ENCODE measurements around the gene ADAMTS1. TPM values are rescaled to one million over a fixed set of nuclear protein-coding genes. Genes with fewer than 3 reads are reported as not detected.

ADAMTS1 gene
- total RNA-seq (not detected in 2 replicates), polyA plus RNA-seq (0.20 TPM in 1 of 2 replicates, not detected in the other), polyA minus RNA-seq (0.09 and 0.14 TPM in 2 replicates)
- 0.44 TPM for total RNA-seq (2013)

DNA sequence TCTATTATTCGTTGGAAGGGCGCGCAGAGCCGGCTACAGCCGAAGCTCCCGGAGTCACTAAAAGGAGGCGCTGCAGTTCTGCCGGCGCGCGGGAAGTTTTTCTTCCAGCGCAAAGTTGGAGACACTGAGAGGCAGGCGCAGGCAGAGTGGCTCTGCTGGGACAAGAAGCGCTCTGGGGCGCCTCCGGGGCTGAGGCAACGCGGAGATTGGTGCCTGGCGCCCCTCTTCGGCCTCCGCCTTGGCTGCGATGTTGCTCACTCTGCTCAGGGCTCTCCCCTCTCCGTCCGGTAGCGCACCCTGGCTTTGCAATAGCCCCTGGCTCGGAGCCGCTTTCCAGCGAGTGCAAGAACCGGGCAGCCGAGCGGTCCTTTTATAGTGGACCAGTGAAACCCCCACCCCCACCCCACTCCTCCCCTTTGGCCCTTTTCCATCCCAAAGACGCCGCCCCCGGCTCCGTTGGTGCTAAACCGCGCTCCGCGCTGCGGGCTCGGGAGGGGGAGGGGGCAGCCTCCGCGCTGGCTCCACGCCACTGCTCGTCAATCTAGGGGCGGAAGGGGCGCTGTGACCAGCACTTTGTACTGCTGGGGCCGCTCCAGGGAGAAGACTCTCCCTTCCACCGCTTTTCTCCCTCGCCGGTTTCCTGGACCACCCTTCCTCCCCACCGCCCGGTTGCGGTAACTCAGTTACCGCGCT is at the start of gene ADAMTS1:
Gene ADAMTS1, minus strand, starts transcription at position 344 of the 693 bp plus-strand sequence. CDS start 455 bp downstream, outside the sequence.
- WGBS (ENCODE audit: insufficient coverage), result 4% methylated on average over 51 of the region's 56 CpGs
- intact Hi-C loops (cut with micrococcal nuclease), result no loop called here
- TF ChIP-seq EZH2 (IDR thresholded peaks at IDR 0.05; ENCODE audit: borderline replicate concordance, insufficient read depth, low read depth, low read length, poor library complexity, severe bottlenecking), result no peak
- TF ChIP-seq, protein P1, sequence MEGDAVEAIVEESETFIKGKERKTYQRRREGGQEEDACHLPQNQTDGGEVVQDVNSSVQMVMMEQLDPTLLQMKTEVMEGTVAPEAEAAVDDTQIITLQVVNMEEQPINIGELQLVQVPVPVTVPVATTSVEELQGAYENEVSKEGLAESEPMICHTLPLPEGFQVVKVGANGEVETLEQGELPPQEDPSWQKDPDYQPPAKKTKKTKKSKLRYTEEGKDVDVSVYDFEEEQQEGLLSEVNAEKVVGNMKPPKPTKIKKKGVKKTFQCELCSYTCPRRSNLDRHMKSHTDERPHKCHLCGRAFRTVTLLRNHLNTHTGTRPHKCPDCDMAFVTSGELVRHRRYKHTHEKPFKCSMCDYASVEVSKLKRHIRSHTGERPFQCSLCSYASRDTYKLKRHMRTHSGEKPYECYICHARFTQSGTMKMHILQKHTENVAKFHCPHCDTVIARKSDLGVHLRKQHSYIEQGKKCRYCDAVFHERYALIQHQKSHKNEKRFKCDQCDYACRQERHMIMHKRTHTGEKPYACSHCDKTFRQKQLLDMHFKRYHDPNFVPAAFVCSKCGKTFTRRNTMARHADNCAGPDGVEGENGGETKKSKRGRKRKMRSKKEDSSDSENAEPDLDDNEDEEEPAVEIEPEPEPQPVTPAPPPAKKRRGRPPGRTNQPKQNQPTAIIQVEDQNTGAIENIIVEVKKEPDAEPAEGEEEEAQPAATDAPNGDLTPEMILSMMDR (IDR thresholded peaks at IDR 0.05), result no peak
- Mint-ChIP-seq H3K27me3 (peaks cover 64% of the 10 kb centered on the region), H3K9me3 (ENCODE audit: insufficient read depth) (no peaks in the 10 kb centered on the region), H3K4me3 (peak within 1 kb of the TSS; percentile 74), H3K27ac (no peak within 1 kb of the TSS), H3K4me1 (peaks cover 32% of the 10 kb centered on the region)
- no peaks in the 10 kb centered on the region for H4K20me1 ChIP-seq (ENCODE audit: control insufficient read depth, insufficient read depth, low read length, poor library complexity, severe bottlenecking)
- H3K9me3 ChIP-seq (ENCODE audit: control extremely low read depth in 1 of 3, control insufficient read depth in 2 of 3, insufficient read depth in 1 of 3, low read length in 2 of 3), result peaks cover 0 to 20% (median 0%) of the 10 kb centered on the region in 3 donors
- CTCF ChIA-PET, result interaction anchor here (1.2 kb wide), 1 partner anchor 1900 kb away, joined by 4 read pairs; no protein-coding TSS in a partner anchor
- ATAC-seq (ENCODE audit: low read depth) (no peak), DNase-seq (peak; percentile 4)
- H3K27ac ChIP-seq (ENCODE audit: low read length in 2 of 2), result no peak within 1 kb of the TSS
- peak within 1 kb of the TSS; percentile 41 for H3K9ac ChIP-seq (ENCODE audit: low read length)
- peak within 1 kb of the TSS; percentile 46 for H2AFZ ChIP-seq (ENCODE audit: insufficient read depth, low read depth, low read length, poor library complexity, severe bottlenecking)
- H3K27me3 ChIP-seq (replicated peaks in 1 of 4; ENCODE audit: control extremely low read depth in 1 of 4, control insufficient read depth in 3 of 4, insufficient read depth in 4 of 4, low read length in 3 of 4), result peaks cover 0 to 51% (median 23%) of the 10 kb centered on the region in 4 experiments
- no peaks in the 10 kb centered on the region for H3K79me2 ChIP-seq (ENCODE audit: control insufficient read depth, insufficient read depth, low read length)
- POLR2A ChIA-PET, result no interaction called here
- no peaks in the 10 kb centered on the region for H3K36me3 ChIP-seq (replicated peaks in 1 of 2; ENCODE audit: control extremely low read depth in 1 of 2, control insufficient read depth in 1 of 2, extremely low read depth in 1 of 2, insufficient read depth in 2 of 2, low read length in 1 of 2)
- H3K4me2 ChIP-seq (replicated peaks; ENCODE audit: low read depth, low read length, poor library complexity, severe bottlenecking), result peak within 1 kb of the TSS; percentile 63
- H3K4me1 ChIP-seq (ENCODE audit: control insufficient read depth in 2 of 2, insufficient read depth in 2 of 2, low read length in 2 of 2), result peaks cover 36 to 43% of the 10 kb centered on the region in 2 donors
- peak within 1 kb of the TSS in 3 of 5 experiments; percentile 2 to 24 (median 19) for H3K4me3 ChIP-seq (ENCODE audit: control extremely low read depth in 1 of 5, extremely low read depth in 1 of 5, insufficient read depth in 1 of 5, low read depth in 2 of 5, low read length in 4 of 5)

DNA sequence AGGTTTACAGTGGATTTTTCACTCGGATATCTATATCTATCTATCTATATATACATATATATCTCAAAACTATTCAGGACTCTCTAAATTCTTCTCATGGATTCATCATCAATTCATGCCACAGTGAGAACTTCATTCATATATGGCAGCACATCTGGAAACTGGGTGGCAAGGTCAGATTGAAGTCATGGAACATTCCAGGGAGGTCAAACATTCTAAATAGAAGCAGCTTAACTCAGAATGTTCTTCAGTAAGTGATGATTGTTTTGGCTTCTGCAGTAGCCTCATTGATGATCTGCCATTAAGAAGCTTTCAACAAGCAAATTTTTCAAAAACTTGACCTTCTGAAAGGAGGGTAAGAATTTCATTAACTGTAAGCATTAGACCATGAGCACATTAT is 46.9 kb upstream of the ADAMTS1 start:
- H3K4me1 ChIP-seq (ENCODE audit: control insufficient read depth in 2 of 2, insufficient read depth in 2 of 2, low read length in 2 of 2), result no peaks in the 10 kb centered on the region
- ChIA-PET POLR2A (no interaction called here), CTCF (no interaction called here)
- H3K27ac ChIP-seq (ENCODE audit: low read length in 2 of 2), result no peak overlapping the region
- no peaks in the 10 kb centered on the region for H3K27me3 ChIP-seq (replicated peaks in 1 of 4; ENCODE audit: control extremely low read depth in 1 of 4, control insufficient read depth in 3 of 4, insufficient read depth in 4 of 4, low read length in 3 of 4)
- Mint-ChIP-seq H3K4me3 (no peak overlapping the region), H3K4me1 (no peaks in the 10 kb centered on the region), H3K27ac (no peak overlapping the region), H3K27me3 (no peaks in the 10 kb centered on the region), H3K9me3 (ENCODE audit: insufficient read depth) (no peaks in the 10 kb centered on the region)
- no peak overlapping the region for H3K4me2 ChIP-seq (replicated peaks; ENCODE audit: low read depth, low read length, poor library complexity, severe bottlenecking)
- ATAC-seq (ENCODE audit: low read depth), result no peak
- no peaks in the 10 kb centered on the region for H3K79me2 ChIP-seq (ENCODE audit: control insufficient read depth, insufficient read depth, low read length)
- intact Hi-C loops (cut with micrococcal nuclease), result no loop called here
- no CpG with 5 or more reads among the region's 1 CpG for WGBS (ENCODE audit: insufficient coverage)
- no peaks in the 10 kb centered on the region for H4K20me1 ChIP-seq (ENCODE audit: control insufficient read depth, insufficient read depth, low read length, poor library complexity, severe bottlenecking)
- no peak overlapping the region for H3K4me3 ChIP-seq (ENCODE audit: control extremely low read depth in 1 of 5, extremely low read depth in 1 of 5, insufficient read depth in 1 of 5, low read depth in 2 of 5, low read length in 4 of 5)
- H2AFZ ChIP-seq (ENCODE audit: insufficient read depth, low read depth, low read length, poor library complexity, severe bottlenecking), result no peak overlapping the region
- no peaks in the 10 kb centered on the region for H3K9me3 ChIP-seq (ENCODE audit: control extremely low read depth in 1 of 3, control insufficient read depth in 2 of 3, insufficient read depth in 1 of 3, low read length in 2 of 3)
- H3K9ac ChIP-seq (ENCODE audit: low read length), result no peak overlapping the region
- no peak for DNase-seq
- no peak for TF ChIP-seq EZH2 (IDR thresholded peaks at IDR 0.05; ENCODE audit: borderline replicate concordance, insufficient read depth, low read depth, low read length, poor library complexity, severe bottlenecking)
- TF ChIP-seq, protein P1 (IDR thresholded peaks at IDR 0.05), result no peak
- H3K36me3 ChIP-seq (replicated peaks in 1 of 2; ENCODE audit: control extremely low read depth in 1 of 2, control insufficient read depth in 1 of 2, extremely low read depth in 1 of 2, insufficient read depth in 2 of 2, low read length in 1 of 2), result no peaks in the 10 kb centered on the region

All from B cell (primary cell).